ENCODE results near the gene DNAJC6.
"Not testable (repeated sequence)": the region's sequence is repeated elsewhere in the genome, so short reads cannot be mapped to it uniquely, and the experiment has no call there.

DNAJC6 gene

GRCh38 chr1:65267683-65268082 lies 41.7 kb upstream of the DNAJC6 start:
- TF ChIP-seq SPI1 (IDR thresholded peaks at IDR 0.05; ENCODE audit: low read depth, low read length) = no peak
- TF ChIP-seq POLR2A (IDR thresholded peaks at IDR 0.05; ENCODE audit: low read depth, low read length) = no peak
- TF ChIP-seq PAX5 (IDR thresholded peaks at IDR 0.05; ENCODE audit: insufficient read depth, low read length, severe bottlenecking) = no peak
- no peak for TF ChIP-seq POLR2AphosphoS5 (IDR thresholded peaks at IDR 0.05; ENCODE audit: low read depth, low read length)
- TF ChIP-seq TAF1 (IDR thresholded peaks at IDR 0.05; ENCODE audit: low read depth, low read length) = no peak
- no peak for TF ChIP-seq POU2F2 (IDR thresholded peaks at IDR 0.05; ENCODE audit: low read depth, low read length)
- FAIRE-seq (no peak), DNase-seq (ENCODE audit: insufficient read length, low spot score) (no peak)

GRCh38 chr1:65269612-65270011 lies 39.7 kb upstream of the DNAJC6 start:
- DNase-seq (ENCODE audit: insufficient read length, low spot score) (no peak), FAIRE-seq (no peak)
- no peak for TF ChIP-seq POLR2AphosphoS5 (IDR thresholded peaks at IDR 0.05; ENCODE audit: low read depth, low read length)
- no peak for TF ChIP-seq PAX5 (IDR thresholded peaks at IDR 0.05; ENCODE audit: insufficient read depth, low read length, severe bottlenecking)
- no peak for TF ChIP-seq SPI1 (IDR thresholded peaks at IDR 0.05; ENCODE audit: low read depth, low read length)
- no peak for TF ChIP-seq POU2F2 (IDR thresholded peaks at IDR 0.05; ENCODE audit: low read depth, low read length)
- no peak for TF ChIP-seq TAF1 (IDR thresholded peaks at IDR 0.05; ENCODE audit: low read depth, low read length)
- no peak for TF ChIP-seq POLR2A (IDR thresholded peaks at IDR 0.05; ENCODE audit: low read depth, low read length)

GRCh38 chr1:65276197-65276939 lies 33.0 kb upstream of the DNAJC6 start:
- FAIRE-seq (no peak), DNase-seq (ENCODE audit: insufficient read length, low spot score) (no peak)
- no peak for TF ChIP-seq POLR2AphosphoS5 (IDR thresholded peaks at IDR 0.05; ENCODE audit: low read depth, low read length)
- no peak for TF ChIP-seq SPI1 (IDR thresholded peaks at IDR 0.05; ENCODE audit: low read depth, low read length)

GRCh38 chr1:65277605-65278347 lies 31.6 kb upstream of the DNAJC6 start:
- TF ChIP-seq TAF1 (IDR thresholded peaks at IDR 0.05; ENCODE audit: low read depth, low read length) (no peak), PAX5 (IDR thresholded peaks at IDR 0.05; ENCODE audit: insufficient read depth, low read length, severe bottlenecking) (no peak), POLR2A (IDR thresholded peaks at IDR 0.05; ENCODE audit: low read depth, low read length) (no peak), SPI1 (IDR thresholded peaks at IDR 0.05; ENCODE audit: low read depth, low read length) (no peak), POU2F2 (IDR thresholded peaks at IDR 0.05; ENCODE audit: low read depth, low read length) (no peak), POLR2AphosphoS5 (IDR thresholded peaks at IDR 0.05; ENCODE audit: low read depth, low read length) (no peak)

GRCh38 chr1:65278376-65279069 lies 30.8 kb upstream of the DNAJC6 start:
- TF ChIP-seq POLR2A (IDR thresholded peaks at IDR 0.05; ENCODE audit: low read depth, low read length) = no peak
- no peak for TF ChIP-seq SPI1 (IDR thresholded peaks at IDR 0.05; ENCODE audit: low read depth, low read length)
- no peak for TF ChIP-seq POLR2AphosphoS5 (IDR thresholded peaks at IDR 0.05; ENCODE audit: low read depth, low read length)
- no peak for TF ChIP-seq TAF1 (IDR thresholded peaks at IDR 0.05; ENCODE audit: low read depth, low read length)
- TF ChIP-seq POU2F2 (IDR thresholded peaks at IDR 0.05; ENCODE audit: low read depth, low read length) = no peak
- TF ChIP-seq PAX5 (IDR thresholded peaks at IDR 0.05; ENCODE audit: insufficient read depth, low read length, severe bottlenecking) = no peak
- FAIRE-seq (no peak), DNase-seq (ENCODE audit: insufficient read length, low spot score) (no peak)

More at GRCh38 chr1:65277605-65278347, 31.6 kb upstream of the DNAJC6 start:
- DNase-seq (ENCODE audit: insufficient read length, low spot score) (no peak), FAIRE-seq (no peak)

- DNase-seq (ENCODE audit: insufficient read length, low spot score) = no peak
- FAIRE-seq = no peak
- TF ChIP-seq POU2F2 (IDR thresholded peaks at IDR 0.05; ENCODE audit: low read depth, low read length) (no peak), TAF1 (IDR thresholded peaks at IDR 0.05; ENCODE audit: low read depth, low read length) (no peak), SPI1 (IDR thresholded peaks at IDR 0.05; ENCODE audit: low read depth, low read length) (no peak), PAX5 (IDR thresholded peaks at IDR 0.05; ENCODE audit: insufficient read depth, low read length, severe bottlenecking) (no peak), POLR2A (IDR thresholded peaks at IDR 0.05; ENCODE audit: low read depth, low read length) (no peak), POLR2AphosphoS5 (IDR thresholded peaks at IDR 0.05; ENCODE audit: low read depth, low read length) (no peak)
Observed at GRCh38 chr1:65279070-65279779, 30.1 kb upstream of the DNAJC6 start.

- no peak for DNase-seq (ENCODE audit: insufficient read length, low spot score)
- FAIRE-seq = no peak
- no peak for TF ChIP-seq POLR2AphosphoS5 (IDR thresholded peaks at IDR 0.05; ENCODE audit: low read depth, low read length)
- no peak for TF ChIP-seq POU2F2 (IDR thresholded peaks at IDR 0.05; ENCODE audit: low read depth, low read length)
- TF ChIP-seq POLR2A (IDR thresholded peaks at IDR 0.05; ENCODE audit: low read depth, low read length) = no peak
- no peak for TF ChIP-seq PAX5 (IDR thresholded peaks at IDR 0.05; ENCODE audit: insufficient read depth, low read length, severe bottlenecking)
- TF ChIP-seq TAF1 (IDR thresholded peaks at IDR 0.05; ENCODE audit: low read depth, low read length) = no peak
- no peak for TF ChIP-seq SPI1 (IDR thresholded peaks at IDR 0.05; ENCODE audit: low read depth, low read length)
Observed at GRCh38 chr1:65281846-65282245, 27.5 kb upstream of the DNAJC6 start.

GRCh38 chr1:65284229-65284628 lies 25.1 kb upstream of the DNAJC6 start:
- no peak for DNase-seq (ENCODE audit: insufficient read length, low spot score)
- no peak for TF ChIP-seq POLR2A (IDR thresholded peaks at IDR 0.05; ENCODE audit: low read depth, low read length)
- no peak for TF ChIP-seq SPI1 (IDR thresholded peaks at IDR 0.05; ENCODE audit: low read depth, low read length)
- TF ChIP-seq TAF1 (IDR thresholded peaks at IDR 0.05; ENCODE audit: low read depth, low read length) = no peak
- TF ChIP-seq POLR2AphosphoS5 (IDR thresholded peaks at IDR 0.05; ENCODE audit: low read depth, low read length) = no peak
- no peak for TF ChIP-seq POU2F2 (IDR thresholded peaks at IDR 0.05; ENCODE audit: low read depth, low read length)
- no peak for FAIRE-seq

- no peak for FAIRE-seq
- DNase-seq (ENCODE audit: insufficient read length, low spot score) = no peak
- TF ChIP-seq POLR2A (IDR thresholded peaks at IDR 0.05; ENCODE audit: low read depth, low read length) (no peak), POU2F2 (IDR thresholded peaks at IDR 0.05; ENCODE audit: low read depth, low read length) (no peak), SPI1 (IDR thresholded peaks at IDR 0.05; ENCODE audit: low read depth, low read length) (no peak), POLR2AphosphoS5 (IDR thresholded peaks at IDR 0.05; ENCODE audit: low read depth, low read length) (no peak), PAX5 (IDR thresholded peaks at IDR 0.05; ENCODE audit: insufficient read depth, low read length, severe bottlenecking) (no peak), TAF1 (IDR thresholded peaks at IDR 0.05; ENCODE audit: low read depth, low read length) (no peak)
Observed at GRCh38 chr1:65289449-65289848, 19.9 kb upstream of the DNAJC6 start.

- not testable (repeated sequence) for FAIRE-seq
Observed at GRCh38 chr1:65291818-65292217, 17.5 kb upstream of the DNAJC6 start.

More at GRCh38 chr1:65291818-65292217, 17.5 kb upstream of the DNAJC6 start:
- DNase-seq (ENCODE audit: insufficient read length, low spot score) = not testable (repeated sequence)
